NCI-H146 (cell line): Measurements from ENCODE around the gene DSCAM.
A peak's percentile ranks its signal among the peaks of the same experiment; 100 is the strongest.
"Not testable (repeated sequence)": the region's sequence is repeated elsewhere in the genome, so short reads cannot be mapped to it uniquely, and the experiment has no call there.

ENCODE experiments used
- DNase-seq: peaks from one replicate; lab custom pipeline; 2025; lab: John Stamatoyannopoulos, UW

The DSCAM gene, protein sequence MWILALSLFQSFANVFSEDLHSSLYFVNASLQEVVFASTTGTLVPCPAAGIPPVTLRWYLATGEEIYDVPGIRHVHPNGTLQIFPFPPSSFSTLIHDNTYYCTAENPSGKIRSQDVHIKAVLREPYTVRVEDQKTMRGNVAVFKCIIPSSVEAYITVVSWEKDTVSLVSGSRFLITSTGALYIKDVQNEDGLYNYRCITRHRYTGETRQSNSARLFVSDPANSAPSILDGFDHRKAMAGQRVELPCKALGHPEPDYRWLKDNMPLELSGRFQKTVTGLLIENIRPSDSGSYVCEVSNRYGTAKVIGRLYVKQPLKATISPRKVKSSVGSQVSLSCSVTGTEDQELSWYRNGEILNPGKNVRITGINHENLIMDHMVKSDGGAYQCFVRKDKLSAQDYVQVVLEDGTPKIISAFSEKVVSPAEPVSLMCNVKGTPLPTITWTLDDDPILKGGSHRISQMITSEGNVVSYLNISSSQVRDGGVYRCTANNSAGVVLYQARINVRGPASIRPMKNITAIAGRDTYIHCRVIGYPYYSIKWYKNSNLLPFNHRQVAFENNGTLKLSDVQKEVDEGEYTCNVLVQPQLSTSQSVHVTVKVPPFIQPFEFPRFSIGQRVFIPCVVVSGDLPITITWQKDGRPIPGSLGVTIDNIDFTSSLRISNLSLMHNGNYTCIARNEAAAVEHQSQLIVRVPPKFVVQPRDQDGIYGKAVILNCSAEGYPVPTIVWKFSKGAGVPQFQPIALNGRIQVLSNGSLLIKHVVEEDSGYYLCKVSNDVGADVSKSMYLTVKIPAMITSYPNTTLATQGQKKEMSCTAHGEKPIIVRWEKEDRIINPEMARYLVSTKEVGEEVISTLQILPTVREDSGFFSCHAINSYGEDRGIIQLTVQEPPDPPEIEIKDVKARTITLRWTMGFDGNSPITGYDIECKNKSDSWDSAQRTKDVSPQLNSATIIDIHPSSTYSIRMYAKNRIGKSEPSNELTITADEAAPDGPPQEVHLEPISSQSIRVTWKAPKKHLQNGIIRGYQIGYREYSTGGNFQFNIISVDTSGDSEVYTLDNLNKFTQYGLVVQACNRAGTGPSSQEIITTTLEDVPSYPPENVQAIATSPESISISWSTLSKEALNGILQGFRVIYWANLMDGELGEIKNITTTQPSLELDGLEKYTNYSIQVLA (N-terminal part only)

DNA sequence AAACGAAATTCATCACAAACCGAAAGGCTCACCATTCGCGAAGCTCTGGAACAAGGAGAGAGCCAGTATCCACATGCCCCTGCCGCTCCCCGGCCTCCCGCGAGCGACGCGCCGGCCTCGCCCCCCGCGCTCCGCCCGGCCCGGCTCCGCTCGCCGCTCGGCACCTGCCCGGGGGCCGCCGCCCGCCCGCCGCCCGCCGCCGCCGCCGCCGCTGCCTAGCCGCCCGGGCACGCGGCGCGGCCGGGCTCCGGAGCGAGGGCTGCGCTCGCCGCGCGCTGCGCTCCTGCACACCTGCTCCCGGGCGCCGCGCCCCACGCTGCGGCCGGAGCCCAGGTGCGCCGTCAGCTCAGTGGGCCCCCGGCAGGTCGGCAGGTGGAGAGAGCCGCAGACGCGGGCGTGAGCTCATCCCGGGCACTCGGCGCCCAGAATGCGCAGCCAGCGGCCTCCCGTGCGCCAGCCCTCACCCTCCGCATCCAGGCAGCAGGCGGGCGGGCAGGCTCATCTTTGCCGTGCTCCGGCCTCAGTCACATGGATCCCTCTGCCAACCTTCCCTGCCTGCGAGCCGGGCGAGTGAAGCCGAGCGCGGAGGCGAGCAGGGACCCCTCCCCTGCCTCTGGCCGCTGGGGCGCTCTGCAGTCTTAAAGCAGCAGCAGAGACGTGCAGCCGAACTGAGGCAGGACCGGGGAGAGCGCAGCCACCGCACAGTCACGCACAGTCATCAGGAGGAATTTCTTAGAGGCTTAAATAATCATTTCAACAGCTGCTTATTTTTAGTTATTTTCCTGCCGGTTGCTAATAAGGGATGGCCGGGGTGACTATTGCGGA is at the start of gene DSCAM:
Gene DSCAM, minus strand, starts transcription at position 572 of the 825 bp plus-strand sequence. Its CDS starts 497 bp downstream, at position 75.
- DNase-seq: peak; percentile 87

DNA sequence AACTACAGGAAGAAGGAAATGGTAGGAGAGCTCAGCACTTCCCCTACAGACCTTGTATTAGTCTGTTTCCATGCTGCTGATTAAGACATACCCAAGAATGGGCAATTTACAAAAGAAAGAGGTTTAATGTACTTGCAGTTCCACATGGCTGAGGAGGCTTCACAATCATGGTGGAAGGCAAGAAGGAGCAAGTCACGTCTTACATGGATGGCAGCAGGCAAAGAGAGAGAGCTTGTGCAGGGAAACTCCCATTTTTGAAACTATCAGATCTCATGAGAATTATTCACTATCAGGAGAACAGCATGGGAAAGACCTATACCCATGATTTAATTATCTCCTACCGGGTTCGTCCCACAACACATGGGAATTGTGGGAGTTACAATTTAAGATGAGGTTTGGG is 48.7 kb upstream of the DSCAM start:
- not testable (repeated sequence) for DNase-seq

DNA sequence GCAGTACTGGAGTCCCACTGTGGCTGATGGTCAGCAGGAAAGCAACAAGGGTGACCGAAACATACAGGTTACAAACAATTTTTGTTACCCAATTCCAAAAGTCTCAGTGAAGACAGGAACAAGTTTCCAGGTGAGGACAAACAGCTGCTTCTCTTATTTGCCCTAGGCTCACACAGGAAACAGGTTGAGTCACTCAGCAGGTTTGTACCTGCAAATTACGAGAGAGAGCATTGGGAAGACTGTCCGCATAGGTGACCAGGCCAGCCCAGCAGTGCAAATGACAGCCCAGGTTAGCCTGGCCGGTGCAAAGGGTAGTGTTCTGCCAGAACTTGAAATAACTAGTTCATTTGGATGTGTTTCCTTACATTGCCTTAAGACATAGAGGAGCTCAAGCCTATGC is 40.0 kb upstream of the DSCAM start:
- peak; percentile 16 for DNase-seq

DNA sequence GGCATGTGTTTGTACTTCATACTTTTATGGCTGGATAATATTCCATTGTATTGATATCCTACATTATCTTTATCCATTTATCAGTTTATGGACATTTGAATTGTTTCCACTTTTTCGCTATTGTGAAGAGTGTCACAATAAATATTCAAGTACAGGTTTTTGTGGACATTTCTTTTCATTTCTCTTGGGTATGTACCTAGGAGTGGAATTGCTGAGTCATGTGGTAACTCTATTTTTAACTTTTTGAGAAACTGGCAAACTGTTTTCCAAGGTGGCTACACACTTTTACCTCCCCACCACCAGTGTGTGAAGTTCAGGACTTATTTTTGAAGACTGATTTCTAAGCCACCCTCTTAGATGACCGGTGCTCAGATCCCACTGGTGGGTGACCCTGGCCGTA is 39.0 kb upstream of the DSCAM start:
- DNase-seq: no peak

DNA sequence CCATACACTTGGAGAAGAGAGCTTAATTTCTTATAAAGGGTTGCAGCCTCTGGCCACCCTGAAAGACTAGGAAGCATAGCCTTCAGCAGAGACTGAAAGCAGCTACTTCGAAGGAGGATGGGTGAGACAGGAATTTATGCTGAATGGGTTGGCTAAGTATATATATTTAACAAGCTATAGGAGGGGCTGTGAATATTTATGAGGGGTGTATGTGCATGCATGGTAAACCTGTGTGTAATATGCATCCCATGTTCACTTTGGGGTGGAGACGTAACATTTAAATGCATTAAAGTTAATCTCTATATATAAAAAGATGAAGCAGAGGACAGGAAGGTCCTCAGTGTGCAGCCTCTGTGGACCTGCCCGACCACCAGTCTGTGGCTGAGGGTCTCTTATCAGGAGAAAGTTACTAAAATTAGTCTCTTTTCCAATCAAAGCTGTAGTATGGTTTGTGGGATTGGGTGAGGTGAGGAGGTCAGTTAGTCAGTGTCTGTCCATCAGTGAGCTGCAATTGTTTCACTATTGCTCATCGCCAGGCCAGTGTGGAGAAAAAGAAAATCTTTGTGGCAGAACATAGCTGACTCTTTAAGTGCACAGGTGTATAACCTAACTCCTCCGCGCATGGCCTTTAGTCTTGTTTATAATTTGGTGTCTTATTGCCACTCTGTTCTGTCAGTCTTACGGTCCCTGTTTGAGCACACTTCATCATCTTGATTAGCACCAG is 35.4 kb upstream of the DSCAM start:
- DNase-seq: no peak

DNA sequence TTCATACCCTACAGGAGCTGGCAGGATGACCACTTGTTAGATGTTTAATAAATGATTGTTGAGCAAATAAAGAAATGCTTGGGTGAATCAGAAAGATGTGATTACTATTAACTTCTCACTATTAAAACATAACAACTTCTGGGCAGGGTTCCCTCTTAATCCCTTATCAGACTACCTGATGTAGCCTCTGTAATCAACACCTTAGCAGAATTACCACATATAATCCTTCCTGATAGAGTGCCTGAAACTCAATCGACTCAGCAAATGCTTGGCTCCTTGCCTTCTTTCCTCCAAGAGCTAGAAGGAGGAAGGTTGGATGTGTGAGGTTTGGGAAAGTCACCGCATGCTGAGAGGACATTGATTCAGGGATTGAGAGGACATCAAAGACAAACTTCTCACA is 34.8 kb upstream of the DSCAM start:
- DNase-seq: no peak

DNA sequence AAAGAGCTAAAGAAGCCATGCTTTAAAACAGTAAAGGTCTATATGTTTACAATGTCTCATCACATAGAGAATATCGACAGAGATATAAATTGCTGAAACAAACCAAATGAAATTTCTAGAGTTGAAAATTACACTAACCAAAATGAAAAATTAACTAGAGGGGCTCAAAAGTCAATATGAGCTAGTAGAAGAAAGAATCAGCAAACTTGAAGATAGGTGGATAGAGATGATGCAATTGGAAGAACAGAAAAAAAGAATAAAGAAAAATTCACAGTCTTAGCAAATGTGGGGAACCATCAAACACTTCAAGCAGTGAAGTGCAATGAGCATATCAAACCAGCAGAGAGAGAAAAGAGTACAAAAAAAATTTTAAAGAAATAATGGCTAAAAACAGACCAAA is 24.1 kb upstream of the DSCAM start:
- DNase-seq: no peak

DNA sequence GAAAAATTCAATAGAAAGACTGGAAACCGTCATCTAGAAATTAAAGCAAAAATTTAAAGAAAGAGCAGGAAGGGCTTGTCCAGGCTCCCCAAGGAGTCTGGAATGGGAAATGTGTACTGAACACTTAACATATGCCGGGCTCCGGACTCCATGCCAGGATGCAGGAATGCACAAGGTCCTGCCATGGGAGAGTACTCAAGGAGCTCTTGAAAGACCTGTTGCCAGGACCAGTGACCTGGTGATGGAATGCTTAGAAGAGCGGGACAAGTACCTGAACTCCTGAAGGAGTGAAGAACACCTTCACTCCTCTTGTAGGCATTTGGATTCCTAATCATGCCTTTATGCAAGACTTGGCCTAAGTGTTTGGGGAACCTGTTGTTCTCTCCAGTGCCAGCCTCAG is 16.9 kb upstream of the DSCAM start:
- DNase-seq: no peak

DNA sequence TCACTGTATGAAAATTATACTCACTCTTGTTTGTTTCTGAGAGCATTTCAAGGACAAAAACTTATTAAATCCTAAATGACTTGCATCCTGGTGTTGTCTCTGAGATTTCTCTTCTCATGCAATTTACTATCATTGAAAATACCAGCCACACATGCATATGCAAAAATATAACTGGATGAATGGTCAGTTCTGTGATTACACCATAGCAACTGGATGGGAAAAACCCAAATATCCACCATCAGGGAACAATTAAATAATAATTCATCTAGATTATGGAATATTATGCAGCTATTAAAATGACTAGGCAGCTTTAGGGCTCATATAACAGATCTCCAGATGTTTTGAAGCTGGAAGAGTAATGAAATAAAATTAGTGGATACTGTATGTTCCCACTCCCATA is 11.6 kb upstream of the DSCAM start:
- no peak for DNase-seq

DNA sequence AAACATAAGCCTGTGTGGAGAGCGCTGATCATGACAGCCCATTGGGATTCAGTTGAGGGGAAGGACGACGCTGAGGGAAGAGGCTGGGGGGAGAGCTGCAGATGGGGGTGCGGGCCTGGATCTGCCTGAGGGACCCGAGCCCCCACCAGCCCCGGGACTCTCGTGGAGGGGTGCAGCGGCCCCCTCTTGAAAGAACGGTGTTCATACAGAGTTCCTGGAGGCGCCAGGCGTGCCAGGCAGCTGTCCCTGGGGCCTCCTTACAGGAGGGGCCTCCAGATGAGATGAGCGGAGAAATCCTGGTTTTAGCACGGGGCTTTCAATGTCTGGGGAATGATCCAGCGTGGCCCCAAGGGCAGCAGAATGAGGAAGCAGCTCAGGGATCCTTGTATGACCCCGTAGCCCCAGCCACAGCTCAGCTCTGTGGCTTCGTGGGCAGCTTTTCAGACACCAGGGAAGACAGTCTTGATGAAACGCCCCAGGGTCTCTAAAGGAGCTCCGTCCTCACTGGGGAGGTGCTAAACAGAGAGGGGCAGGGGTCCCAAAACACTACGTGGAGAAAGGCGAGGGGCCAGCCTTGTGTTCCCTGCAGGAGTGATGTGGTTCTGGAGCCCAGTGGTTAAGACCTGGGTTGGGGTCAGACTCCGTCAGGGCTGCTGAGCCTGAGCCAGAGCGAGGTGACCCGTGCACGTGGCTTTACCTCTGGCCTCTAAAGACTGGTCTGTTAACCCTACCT is 7.2 kb upstream of the DSCAM start:
- no peak for DNase-seq

DNA sequence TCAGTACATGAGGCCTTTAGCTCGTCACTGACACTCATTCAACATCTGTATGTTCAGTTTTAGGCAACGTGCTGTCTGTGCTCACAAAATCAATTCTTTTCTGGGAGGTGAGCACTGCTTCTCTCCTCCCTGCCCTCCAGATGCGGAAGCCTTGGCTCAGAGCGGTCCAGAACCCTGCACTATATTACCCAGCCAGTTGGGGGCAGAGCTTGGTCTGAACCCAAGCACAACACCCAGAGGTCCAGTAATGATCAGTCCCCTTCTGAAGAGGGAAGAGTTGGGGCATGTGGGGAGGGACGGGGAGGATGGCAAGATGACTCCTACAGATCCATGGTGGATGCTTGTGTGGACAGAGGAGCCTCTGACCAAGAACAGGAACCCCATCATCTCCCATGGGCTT is 5.6 kb upstream of the DSCAM start:
- no peak for DNase-seq

DNA sequence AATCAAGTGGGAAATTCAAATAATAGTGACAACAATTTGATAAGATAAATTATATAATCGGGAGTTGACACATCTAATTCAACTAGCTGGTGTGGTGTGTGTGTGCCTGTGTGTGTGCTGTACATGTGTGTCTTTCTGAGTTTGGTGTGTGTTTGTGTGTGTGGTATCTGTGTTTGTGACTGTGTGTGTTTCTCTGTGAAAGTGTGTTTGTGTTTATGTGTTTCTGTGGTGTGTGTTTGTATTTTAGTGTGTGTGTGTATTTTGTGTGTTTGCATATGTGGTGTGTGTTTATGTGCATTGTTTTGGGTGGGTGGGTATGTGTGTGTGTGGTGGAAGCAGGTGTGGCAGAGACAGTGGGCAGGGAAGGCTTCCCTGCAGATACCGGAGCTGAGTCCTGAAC is 4.8 kb upstream of the DSCAM start:
- no peak for DNase-seq

DNA sequence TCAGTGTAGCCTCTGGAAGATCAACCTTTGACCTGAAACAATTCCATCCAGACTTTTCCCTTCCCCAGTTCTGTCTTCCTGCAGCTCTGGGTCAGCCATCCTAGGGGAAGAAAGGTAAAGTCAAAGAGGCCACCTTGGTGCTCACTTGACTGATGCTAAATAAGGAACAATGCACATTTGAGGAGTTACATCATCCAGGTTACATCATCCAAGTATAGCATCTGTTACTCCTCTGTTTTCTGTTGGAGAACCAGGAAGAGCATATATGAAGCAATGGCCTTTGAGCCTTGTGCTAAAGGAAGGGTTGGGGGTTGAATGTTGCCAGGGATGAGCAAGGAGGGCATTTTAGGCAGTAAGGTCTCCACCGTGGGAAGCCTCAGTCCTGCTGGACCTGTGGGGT is 3.1 kb upstream of the DSCAM start:
- no peak for DNase-seq

DNA sequence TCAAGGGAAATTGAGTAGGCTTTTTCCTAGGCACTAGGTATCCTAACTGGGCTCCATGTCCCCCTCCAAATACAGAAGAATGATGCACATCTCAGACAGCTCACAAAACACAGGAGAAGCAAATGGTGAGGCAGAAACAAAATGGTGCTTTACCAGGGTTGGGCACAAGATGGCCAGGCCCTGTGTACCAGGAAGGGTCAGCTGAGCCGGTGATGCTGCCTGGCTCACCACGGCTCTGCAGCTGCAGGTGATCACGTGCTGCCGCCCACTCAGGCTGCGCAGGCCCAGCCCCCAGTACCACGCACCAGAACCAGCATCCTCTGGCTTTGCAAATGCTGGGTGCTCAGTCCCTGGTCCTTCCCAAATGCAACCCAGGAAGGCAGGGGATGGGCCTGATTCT is 993 bp upstream of the DSCAM start:
- peak; percentile 74 for DNase-seq

DNA sequence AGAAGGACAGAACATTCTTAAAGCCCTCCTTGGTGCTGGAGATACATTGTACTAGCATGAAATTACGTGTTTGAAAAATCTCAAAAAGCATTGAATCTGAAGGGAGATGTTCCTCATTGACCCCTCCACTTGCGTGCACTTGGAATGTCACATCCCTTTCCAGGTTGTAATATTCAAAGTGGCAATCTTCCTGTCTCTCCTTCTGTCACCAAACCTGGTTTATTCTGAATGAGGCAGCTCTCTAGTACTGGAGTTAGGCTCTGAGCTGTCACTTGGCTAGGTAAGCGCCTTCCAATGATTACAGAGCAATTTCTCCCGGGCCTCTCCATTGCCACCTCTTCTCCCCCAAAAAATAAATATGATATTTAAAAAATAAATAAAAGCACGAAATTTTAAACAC is 855 bp downstream of the DSCAM start:
- peak; percentile 21 for DNase-seq

DNA sequence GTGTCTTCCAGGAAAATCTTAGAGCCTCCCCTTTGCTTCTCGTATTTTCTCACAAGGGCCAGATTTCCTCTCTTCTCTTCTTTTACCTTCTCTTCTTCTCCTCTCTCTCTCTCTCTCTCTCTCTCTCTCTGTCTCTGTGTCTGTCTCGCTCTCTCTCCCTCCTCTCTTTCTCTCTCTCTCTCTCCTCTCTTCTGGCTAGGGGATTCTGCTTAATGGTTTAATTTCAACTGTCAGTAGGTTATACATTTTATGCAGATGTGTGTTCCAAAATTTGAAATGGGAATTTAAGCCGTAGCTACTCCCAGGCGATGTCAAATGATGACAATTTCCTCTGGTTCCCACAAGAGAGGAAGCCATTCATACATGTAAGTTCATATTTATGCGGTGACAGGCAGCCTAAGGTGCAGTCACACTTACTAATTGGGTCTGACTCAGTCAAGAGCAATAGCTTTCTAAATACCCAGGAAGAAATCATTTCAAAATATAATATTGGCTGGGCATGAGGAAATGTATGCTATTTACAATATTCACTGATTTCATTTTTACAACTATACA is 1.4 kb downstream of the DSCAM start:
- peak; percentile 7 for DNase-seq

DNA sequence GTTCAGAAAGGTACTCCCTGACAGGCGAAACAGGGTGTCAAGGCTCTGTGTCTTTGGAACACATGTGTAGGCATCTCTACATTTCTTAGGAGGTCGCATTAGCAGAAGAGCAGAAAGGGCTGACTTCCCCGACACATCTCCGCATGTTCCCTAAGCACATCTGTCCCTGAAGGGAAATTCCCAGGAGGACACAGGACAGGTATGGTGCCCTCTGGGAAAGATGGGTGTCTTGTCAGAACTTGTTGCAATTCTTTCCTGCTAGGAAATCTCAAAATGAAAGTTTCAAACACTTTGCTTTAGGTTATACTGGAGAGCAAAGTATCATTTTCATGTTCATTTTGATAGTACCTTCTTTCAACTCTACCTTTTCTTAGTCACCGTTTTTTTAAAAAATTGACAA is 2.0 kb downstream of the DSCAM start:
- no peak for DNase-seq

DNA sequence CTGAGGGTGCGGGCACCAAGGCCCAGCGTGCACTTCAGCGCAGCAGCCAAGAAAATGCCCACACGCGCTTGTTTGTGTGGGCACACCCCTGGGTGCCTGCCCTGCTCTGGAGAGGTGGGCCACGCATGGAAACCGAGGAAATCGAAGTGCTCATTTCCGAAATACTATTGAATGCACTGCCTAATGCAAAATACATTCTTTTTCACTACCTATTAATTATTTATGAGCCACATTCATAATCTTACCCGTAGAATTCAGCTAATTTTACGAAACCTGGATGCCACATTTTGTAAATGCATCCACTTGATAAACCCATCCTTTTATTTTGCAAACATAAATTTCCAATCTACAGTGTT is 4.8 kb downstream of the DSCAM start:
- DNase-seq: no peak

DNA sequence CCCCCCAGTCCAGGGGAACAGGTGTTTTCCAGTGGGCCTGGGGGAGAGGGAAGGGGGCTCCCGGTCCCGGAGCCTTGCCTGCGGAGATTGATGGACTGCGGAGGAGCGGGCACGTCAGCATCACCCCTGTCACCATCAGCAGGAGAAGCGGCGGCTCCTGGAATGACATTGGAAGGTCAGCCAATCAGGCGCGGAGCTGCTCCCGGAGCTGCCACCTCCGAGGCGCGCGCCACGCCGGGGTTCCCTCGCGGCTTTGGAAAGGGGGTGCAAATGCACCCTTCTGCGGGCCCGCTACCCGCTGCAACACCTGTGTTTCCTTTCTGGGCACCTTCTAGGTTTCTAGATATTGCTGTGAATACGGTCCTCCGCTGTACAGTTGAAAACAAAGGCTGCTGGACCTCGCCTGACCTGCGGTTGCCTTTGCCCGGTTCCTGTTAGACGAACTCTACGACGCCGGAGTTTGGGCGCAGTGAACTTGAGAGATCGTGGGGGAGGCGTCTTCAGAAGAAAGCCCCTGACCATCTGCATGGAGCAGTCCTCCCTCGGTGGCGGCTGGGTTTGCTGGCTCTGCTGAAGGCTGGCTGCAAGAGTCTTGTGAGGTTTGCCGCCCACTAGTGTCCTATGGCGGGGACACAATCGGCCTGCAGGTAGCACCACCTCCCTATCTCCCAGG is 5.3 kb downstream of the DSCAM start:
- DNase-seq: peak; percentile 6
